ENCODE data around the gene GPRASP3.
"Not testable (repeated sequence)": the region's sequence is repeated elsewhere in the genome, so short reads cannot be mapped to it uniquely, and the experiment has no call there.

GPRASP3 gene

GRCh38 chrX:102720237-102721168 is at the start of gene GPRASP3:
TSS of gene GPRASP3 (plus strand) at chrX:102720743. CDS start at chrX:102748996, 28,253 bp downstream.
- DNase-seq = peak; percentile 25

GRCh38 chrX:102672856-102673255 is 47.7 kb upstream of the GPRASP3 start:
- DNase-seq = no peak

- DNase-seq = not testable (repeated sequence)
Measured at GRCh38 chrX:102677479-102677878, 43.1 kb upstream of the GPRASP3 start.

GRCh38 chrX:102684772-102685520 is 35.6 kb upstream of the GPRASP3 start:
- DNase-seq = no peak

- no peak for DNase-seq
Measured at GRCh38 chrX:102694749-102695148, 25.8 kb upstream of the GPRASP3 start.

- no peak for DNase-seq
Measured at GRCh38 chrX:102696306-102696705, 24.2 kb upstream of the GPRASP3 start.

- no peak for DNase-seq
Measured at GRCh38 chrX:102697494-102697893, 23.0 kb upstream of the GPRASP3 start.

GRCh38 chrX:102708900-102709299 is 11.6 kb upstream of the GPRASP3 start:
- no peak for DNase-seq

GRCh38 chrX:102711872-102712215 is 8.7 kb upstream of the GPRASP3 start:
- DNase-seq = no peak

- DNase-seq = no peak
Measured at GRCh38 chrX:102712216-102712966, 8.2 kb upstream of the GPRASP3 start, which contains the start of gene GPRASP2. TSS of gene GPRASP2 (plus strand) at chrX:102712448. CDS start at chrX:102714870, 2,422 bp downstream.

GRCh38 chrX:102712981-102713625 is 7.4 kb upstream of the GPRASP3 start:
- DNase-seq = no peak

GRCh38 chrX:102714994-102715393 is 5.5 kb upstream of the GPRASP3 start:
- no peak for DNase-seq

GRCh38 chrX:102715967-102716366 is 4.6 kb upstream of the GPRASP3 start:
- no peak for DNase-seq

- DNase-seq = not testable (repeated sequence)
Measured at GRCh38 chrX:102721169-102721506, 595 bp downstream of the GPRASP3 start.

GRCh38 chrX:102723456-102723855 is 2.9 kb downstream of the GPRASP3 start:
- no peak for DNase-seq

- no peak for DNase-seq
Measured at GRCh38 chrX:102727761-102728160, 7.2 kb downstream of the GPRASP3 start.

GRCh38 chrX:102728646-102729045 is 8.1 kb downstream of the GPRASP3 start:
- DNase-seq = no peak

- DNase-seq = no peak
Measured at GRCh38 chrX:102739657-102740056, 19.1 kb downstream of the GPRASP3 start.

- DNase-seq = no peak
Measured at GRCh38 chrX:102744307-102744706, 23.8 kb downstream of the GPRASP3 start.

- no peak for DNase-seq
Measured at GRCh38 chrX:102745513-102745856, 24.9 kb downstream of the GPRASP3 start.

- DNase-seq = no peak
Measured at GRCh38 chrX:102745857-102746584, 25.5 kb downstream of the GPRASP3 start.

GRCh38 chrX:102765217-102765616 is 44.7 kb downstream of the GPRASP3 start:
- DNase-seq = no peak
